ENCODE data around the gene SEPTIN1. TPM values are rescaled to one million over a fixed set of nuclear protein-coding genes. Genes with fewer than 3 reads are reported as not detected.

SEPTIN1 gene
- total RNA-seq, 1 experiment from 2014 or later: 0.80 TPM

GRCh38 chr16:30395155-30395991 lies 13.0 kb upstream of the SEPTIN1 start, which contains the start of gene ZNF48:
Gene ZNF48 (plus strand): TSS chr16:30395420. CDS start chr16:30395795, 375 bp downstream.
- Histone ChIP-seq H3K4me3 (ENCODE audit: insufficient read depth, low read depth, low read length) (peak within 1 kb of the TSS; percentile 93), H3K27me3 (ENCODE audit: control insufficient read depth, insufficient read depth, low read length) (no peaks in the 10 kb centered on the region), H3K36me3 (replicated peaks; ENCODE audit: control insufficient read depth, insufficient read depth, low read length) (peaks cover 8% of the 10 kb centered on the region)
- DNase-seq: peak; percentile 95

GRCh38 chr16:30394592-30395154 lies 12.3 kb upstream of the SEPTIN1 start:
- peak; percentile 96 for DNase-seq
- Histone ChIP-seq H3K4me3 (ENCODE audit: insufficient read depth, low read depth, low read length) (peak overlapping the region; percentile 93), H3K27me3 (ENCODE audit: control insufficient read depth, insufficient read depth, low read length) (no peaks in the 10 kb centered on the region), H3K36me3 (replicated peaks; ENCODE audit: control insufficient read depth, insufficient read depth, low read length) (peaks cover 8% of the 10 kb centered on the region)

GRCh38 chr16:30383521-30383920 lies 1.2 kb upstream of the SEPTIN1 start:
- Histone ChIP-seq H3K4me3 (ENCODE audit: insufficient read depth, low read depth, low read length) (no peak overlapping the region), H3K27me3 (ENCODE audit: control insufficient read depth, insufficient read depth, low read length) (no peaks in the 10 kb centered on the region)

GRCh38 chr16:30381291-30382041 lies 895 bp downstream of the SEPTIN1 start:
- DNase-seq: no peak
- Histone ChIP-seq H3K27me3 (ENCODE audit: control insufficient read depth, insufficient read depth, low read length) (no peaks in the 10 kb centered on the region), H3K4me3 (ENCODE audit: insufficient read depth, low read depth, low read length) (no peak overlapping the region), H3K36me3 (replicated peaks; ENCODE audit: control insufficient read depth, insufficient read depth, low read length) (no peaks in the 10 kb centered on the region)

More at GRCh38 chr16:30383521-30383920, 1.2 kb upstream of the SEPTIN1 start:
- no peak for DNase-seq
- no peaks in the 10 kb centered on the region for H3K36me3 ChIP-seq (replicated peaks; ENCODE audit: control insufficient read depth, insufficient read depth, low read length)

GRCh38 chr16:30380803-30381208 lies 1.6 kb downstream of the SEPTIN1 start:
- H3K36me3 ChIP-seq (replicated peaks; ENCODE audit: control insufficient read depth, insufficient read depth, low read length): no peaks in the 10 kb centered on the region
- no peak for DNase-seq
- H3K4me3 ChIP-seq (ENCODE audit: insufficient read depth, low read depth, low read length): no peak overlapping the region
- no peaks in the 10 kb centered on the region for H3K27me3 ChIP-seq (ENCODE audit: control insufficient read depth, insufficient read depth, low read length)

- Histone ChIP-seq H3K36me3 (replicated peaks; ENCODE audit: control insufficient read depth, insufficient read depth, low read length) (no peaks in the 10 kb centered on the region), H3K4me3 (ENCODE audit: insufficient read depth, low read depth, low read length) (no peak overlapping the region), H3K27me3 (ENCODE audit: control insufficient read depth, insufficient read depth, low read length) (no peaks in the 10 kb centered on the region)
- DNase-seq: no peak
Measured at GRCh38 chr16:30380072-30380802, 2.1 kb downstream of the SEPTIN1 start.

GRCh38 chr16:30379158-30379783 lies 3.1 kb downstream of the SEPTIN1 start:
- Histone ChIP-seq H3K4me3 (ENCODE audit: insufficient read depth, low read depth, low read length) (peak overlapping the region; percentile 89), H3K27me3 (ENCODE audit: control insufficient read depth, insufficient read depth, low read length) (no peaks in the 10 kb centered on the region), H3K36me3 (replicated peaks; ENCODE audit: control insufficient read depth, insufficient read depth, low read length) (no peaks in the 10 kb centered on the region)
- peak; percentile 61 for DNase-seq

- peak; percentile 100 for DNase-seq
- Histone ChIP-seq H3K36me3 (replicated peaks; ENCODE audit: control insufficient read depth, insufficient read depth, low read length) (no peaks in the 10 kb centered on the region), H3K27me3 (ENCODE audit: control insufficient read depth, insufficient read depth, low read length) (no peaks in the 10 kb centered on the region), H3K4me3 (ENCODE audit: insufficient read depth, low read depth, low read length) (peak overlapping the region; percentile 89)
Measured at GRCh38 chr16:30378236-30379157, 3.9 kb downstream of the SEPTIN1 start.

GRCh38 chr16:30377812-30378235 lies 4.5 kb downstream of the SEPTIN1 start:
- H3K27me3 ChIP-seq (ENCODE audit: control insufficient read depth, insufficient read depth, low read length): no peaks in the 10 kb centered on the region
- DNase-seq: peak; percentile 92
- H3K4me3 ChIP-seq (ENCODE audit: insufficient read depth, low read depth, low read length): peak overlapping the region; percentile 68
- no peaks in the 10 kb centered on the region for H3K36me3 ChIP-seq (replicated peaks; ENCODE audit: control insufficient read depth, insufficient read depth, low read length)

GRCh38 chr16:30377050-30377811 lies 5.1 kb downstream of the SEPTIN1 start:
- DNase-seq: no peak
- Histone ChIP-seq H3K36me3 (replicated peaks; ENCODE audit: control insufficient read depth, insufficient read depth, low read length) (no peaks in the 10 kb centered on the region), H3K4me3 (ENCODE audit: insufficient read depth, low read depth, low read length) (peak overlapping the region; percentile 68), H3K27me3 (ENCODE audit: control insufficient read depth, insufficient read depth, low read length) (no peaks in the 10 kb centered on the region)

GRCh38 chr16:30376461-30376902 lies 5.9 kb downstream of the SEPTIN1 start:
- Histone ChIP-seq H3K4me3 (ENCODE audit: insufficient read depth, low read depth, low read length) (no peak overlapping the region), H3K27me3 (ENCODE audit: control insufficient read depth, insufficient read depth, low read length) (no peaks in the 10 kb centered on the region), H3K36me3 (replicated peaks; ENCODE audit: control insufficient read depth, insufficient read depth, low read length) (no peaks in the 10 kb centered on the region)
- no peak for DNase-seq

GRCh38 chr16:30375864-30376263 lies 6.5 kb downstream of the SEPTIN1 start:
- no peaks in the 10 kb centered on the region for H3K27me3 ChIP-seq (ENCODE audit: control insufficient read depth, insufficient read depth, low read length)
- DNase-seq: no peak
- no peak overlapping the region for H3K4me3 ChIP-seq (ENCODE audit: insufficient read depth, low read depth, low read length)
- no peaks in the 10 kb centered on the region for H3K36me3 ChIP-seq (replicated peaks; ENCODE audit: control insufficient read depth, insufficient read depth, low read length)

Data from H7 (cell line).